WTC11 (cell line): Measurements from ENCODE around the gene TP53INP2. TPM values are rescaled to one million over a fixed set of nuclear protein-coding genes. Genes with fewer than 3 reads are reported as not detected.
A peak's percentile ranks its signal among the peaks of the same experiment; 100 is the strongest.

Experiments used
- FOXJ3 ChIP-seq: sonication (generic); formaldehyde crosslinking; IDR thresholded peaks from 2 replicates; pipeline ENCODE4 v1.9.0; 2021; ENCODE audit warnings: missing genetic modification reagents, mild to moderate bottlenecking, borderline replicate concordance
- FOXK1 ChIP-seq: sonication (generic); formaldehyde crosslinking; IDR thresholded peaks from 2 replicates; pipeline ENCODE4 v1.8.0; 2022; ENCODE audit warnings: mild to moderate bottlenecking, moderate library complexity, missing genetic modification reagents
- GABPB1 ChIP-seq: sonication (generic); formaldehyde crosslinking; IDR thresholded peaks from 2 replicates; pipeline ENCODE4 v1.8.1; 2023; ENCODE audit warnings: mild to moderate bottlenecking, missing genetic modification reagents
- NFE2L1 ChIP-seq: sonication (generic); formaldehyde crosslinking; IDR thresholded peaks from 2 replicates; pipeline ENCODE4 v1.8.1; 2023; ENCODE audit warnings: missing genetic modification reagents
- OVOL2 ChIP-seq: fragments of 250-450 bp; sonication (Bioruptor Pico); IDR thresholded peaks from 2 replicates; pipeline ENCODE4 v1.9.0; 2021; ENCODE audit warnings: mild to moderate bottlenecking, borderline replicate concordance
- SMAD3 ChIP-seq: sonication (generic); formaldehyde crosslinking; IDR thresholded peaks from 2 replicates; pipeline ENCODE4 v1.8.0; 2022; ENCODE audit warnings: missing genetic modification reagents, mild to moderate bottlenecking, borderline replicate concordance
- TEAD1 ChIP-seq: sonication (generic); formaldehyde crosslinking; IDR thresholded peaks from 2 replicates; pipeline ENCODE4 v1.8.0; 2022; ENCODE audit warnings: mild to moderate bottlenecking, missing genetic modification reagents
- ZNF423 ChIP-seq: fragments of 250-450 bp; sonication (Bioruptor Pico); IDR thresholded peaks from 2 replicates; pipeline ENCODE4 v2.1.2; 2022; ENCODE audit warnings: mild to moderate bottlenecking, moderate library complexity
- ZNF671 ChIP-seq: fragments of 250-450 bp; sonication (Bioruptor Pico); IDR thresholded peaks from 2 replicates; pipeline ENCODE4 v1.8.0; 2021; ENCODE audit warnings: mild to moderate bottlenecking
- total RNA-seq: library from RNA; stranded (reverse); gene quantifications from 3 replicates; pipeline ENCODE4 v1.2.3, GENCODE V29; 2021
- TF ChIP-seq, protein P1 (sequence below): sonication (generic); formaldehyde crosslinking; IDR thresholded peaks from 2 replicates; pipeline ENCODE4 v1.8.0; 2022; ENCODE audit warnings: missing genetic modification reagents
- TF ChIP-seq, protein P2 (sequence below): sonication (generic); formaldehyde crosslinking; conservative IDR thresholded peaks from 2 replicates; pipeline ENCODE4 v1.8.1; 2023; ENCODE audit warnings: mild to moderate bottlenecking, low read depth, missing genetic modification reagents, moderate library complexity
- TF ChIP-seq, protein P3 (sequence below): sonication (generic); formaldehyde crosslinking; IDR thresholded peaks from 2 replicates; pipeline ENCODE4 v1.8.1; 2022; ENCODE audit warnings: mild to moderate bottlenecking, moderate library complexity, missing genetic modification reagents
- TF ChIP-seq, protein P4 (sequence below): fragments of 250-450 bp; sonication (Bioruptor Pico); conservative IDR thresholded peaks from 2 replicates; pipeline ENCODE4 v1.9.0; 2021; ENCODE audit warnings: mild to moderate bottlenecking
- TF ChIP-seq, protein P5 (sequence below): sonication (generic); formaldehyde crosslinking; IDR thresholded peaks from 2 replicates; pipeline ENCODE4 v1.8.1; 2022; ENCODE audit warnings: missing genetic modification reagents, borderline replicate concordance
- TF ChIP-seq, protein P6 (sequence below): sonication (generic); formaldehyde crosslinking; IDR thresholded peaks from 2 replicates; pipeline ENCODE4 v1.8.1; 2023; ENCODE audit warnings: mild to moderate bottlenecking, missing genetic modification reagents, moderate library complexity
- TF ChIP-seq, protein P7 (sequence below): sonication (generic); formaldehyde crosslinking; IDR thresholded peaks from 2 replicates; pipeline ENCODE4 v1.8.0; 2022; ENCODE audit warnings: mild to moderate bottlenecking, missing genetic modification reagents
- TF ChIP-seq, protein P8 (sequence below): sonication (generic); formaldehyde crosslinking; IDR thresholded peaks from 2 replicates; pipeline ENCODE4 v1.8.1; 2023; ENCODE audit warnings: mild to moderate bottlenecking, missing genetic modification reagents
- TF ChIP-seq, protein P9 (sequence below): sonication (generic); formaldehyde crosslinking; IDR thresholded peaks from 2 replicates; pipeline ENCODE4 v1.8.1; 2022; ENCODE audit warnings: low read depth, mild to moderate bottlenecking, moderate library complexity, missing genetic modification reagents, borderline replicate concordance

The TP53INP2 gene
- total RNA-seq, 1 experiment from 2014 or later, result 4.3 TPM

DNA sequence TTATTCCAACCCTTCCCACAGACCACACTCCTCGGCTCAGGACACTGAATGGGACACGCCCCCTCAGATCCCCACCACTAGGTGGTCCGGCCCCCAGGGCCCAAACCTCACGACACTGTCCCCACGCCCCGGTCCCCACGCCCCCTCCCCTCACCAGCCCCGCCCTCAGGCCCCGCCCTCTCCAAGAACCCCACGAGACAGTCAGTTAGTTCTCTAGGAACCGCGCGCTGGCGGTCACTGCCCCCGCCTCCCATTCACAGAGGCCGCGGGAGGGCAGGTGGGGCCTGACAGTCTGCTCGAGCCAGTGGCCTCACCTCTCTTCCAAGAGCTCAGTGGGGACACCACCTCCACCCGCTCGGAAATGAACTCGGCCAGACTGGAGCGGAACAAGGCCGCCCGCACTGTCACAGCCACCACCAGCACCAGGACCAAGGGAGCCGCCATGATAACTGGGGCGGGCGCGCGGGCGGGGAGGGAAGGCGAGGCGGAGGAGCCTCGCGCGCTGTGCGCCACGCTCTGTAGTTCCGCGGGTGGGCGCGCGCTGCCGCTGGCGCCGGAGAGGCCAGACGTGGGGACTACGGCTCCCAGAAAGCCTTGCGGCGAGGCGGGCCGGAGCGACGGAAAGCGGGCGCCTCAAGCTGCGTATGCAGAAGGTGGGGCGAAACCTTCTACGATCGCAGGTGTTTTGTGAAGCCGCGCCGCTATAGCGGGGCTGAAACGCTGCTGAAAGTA lies 27.3 kb upstream of the TP53INP2 start, which contains the start of gene PIGU (continued):
- TF ChIP-seq, protein P1, sequence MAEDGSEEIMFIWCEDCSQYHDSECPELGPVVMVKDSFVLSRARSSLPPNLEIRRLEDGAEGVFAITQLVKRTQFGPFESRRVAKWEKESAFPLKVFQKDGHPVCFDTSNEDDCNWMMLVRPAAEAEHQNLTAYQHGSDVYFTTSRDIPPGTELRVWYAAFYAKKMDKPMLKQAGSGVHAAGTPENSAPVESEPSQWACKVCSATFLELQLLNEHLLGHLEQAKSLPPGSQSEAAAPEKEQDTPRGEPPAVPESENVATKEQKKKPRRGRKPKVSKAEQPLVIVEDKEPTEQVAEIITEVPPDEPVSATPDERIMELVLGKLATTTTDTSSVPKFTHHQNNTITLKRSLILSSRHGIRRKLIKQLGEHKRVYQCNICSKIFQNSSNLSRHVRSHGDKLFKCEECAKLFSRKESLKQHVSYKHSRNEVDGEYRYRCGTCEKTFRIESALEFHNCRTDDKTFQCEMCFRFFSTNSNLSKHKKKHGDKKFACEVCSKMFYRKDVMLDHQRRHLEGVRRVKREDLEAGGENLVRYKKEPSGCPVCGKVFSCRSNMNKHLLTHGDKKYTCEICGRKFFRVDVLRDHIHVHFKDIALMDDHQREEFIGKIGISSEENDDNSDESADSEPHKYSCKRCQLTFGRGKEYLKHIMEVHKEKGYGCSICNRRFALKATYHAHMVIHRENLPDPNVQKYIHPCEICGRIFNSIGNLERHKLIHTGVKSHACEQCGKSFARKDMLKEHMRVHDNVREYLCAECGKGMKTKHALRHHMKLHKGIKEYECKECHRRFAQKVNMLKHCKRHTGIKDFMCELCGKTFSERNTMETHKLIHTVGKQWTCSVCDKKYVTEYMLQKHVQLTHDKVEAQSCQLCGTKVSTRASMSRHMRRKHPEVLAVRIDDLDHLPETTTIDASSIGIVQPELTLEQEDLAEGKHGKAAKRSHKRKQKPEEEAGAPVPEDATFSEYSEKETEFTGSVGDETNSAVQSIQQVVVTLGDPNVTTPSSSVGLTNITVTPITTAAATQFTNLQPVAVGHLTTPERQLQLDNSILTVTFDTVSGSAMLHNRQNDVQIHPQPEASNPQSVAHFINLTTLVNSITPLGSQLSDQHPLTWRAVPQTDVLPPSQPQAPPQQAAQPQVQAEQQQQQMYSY, result no peak
- TF ChIP-seq, protein P2, sequence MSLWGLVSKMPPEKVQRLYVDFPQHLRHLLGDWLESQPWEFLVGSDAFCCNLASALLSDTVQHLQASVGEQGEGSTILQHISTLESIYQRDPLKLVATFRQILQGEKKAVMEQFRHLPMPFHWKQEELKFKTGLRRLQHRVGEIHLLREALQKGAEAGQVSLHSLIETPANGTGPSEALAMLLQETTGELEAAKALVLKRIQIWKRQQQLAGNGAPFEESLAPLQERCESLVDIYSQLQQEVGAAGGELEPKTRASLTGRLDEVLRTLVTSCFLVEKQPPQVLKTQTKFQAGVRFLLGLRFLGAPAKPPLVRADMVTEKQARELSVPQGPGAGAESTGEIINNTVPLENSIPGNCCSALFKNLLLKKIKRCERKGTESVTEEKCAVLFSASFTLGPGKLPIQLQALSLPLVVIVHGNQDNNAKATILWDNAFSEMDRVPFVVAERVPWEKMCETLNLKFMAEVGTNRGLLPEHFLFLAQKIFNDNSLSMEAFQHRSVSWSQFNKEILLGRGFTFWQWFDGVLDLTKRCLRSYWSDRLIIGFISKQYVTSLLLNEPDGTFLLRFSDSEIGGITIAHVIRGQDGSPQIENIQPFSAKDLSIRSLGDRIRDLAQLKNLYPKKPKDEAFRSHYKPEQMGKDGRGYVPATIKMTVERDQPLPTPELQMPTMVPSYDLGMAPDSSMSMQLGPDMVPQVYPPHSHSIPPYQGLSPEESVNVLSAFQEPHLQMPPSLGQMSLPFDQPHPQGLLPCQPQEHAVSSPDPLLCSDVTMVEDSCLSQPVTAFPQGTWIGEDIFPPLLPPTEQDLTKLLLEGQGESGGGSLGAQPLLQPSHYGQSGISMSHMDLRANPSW, result no peak
- TF ChIP-seq, protein P3, sequence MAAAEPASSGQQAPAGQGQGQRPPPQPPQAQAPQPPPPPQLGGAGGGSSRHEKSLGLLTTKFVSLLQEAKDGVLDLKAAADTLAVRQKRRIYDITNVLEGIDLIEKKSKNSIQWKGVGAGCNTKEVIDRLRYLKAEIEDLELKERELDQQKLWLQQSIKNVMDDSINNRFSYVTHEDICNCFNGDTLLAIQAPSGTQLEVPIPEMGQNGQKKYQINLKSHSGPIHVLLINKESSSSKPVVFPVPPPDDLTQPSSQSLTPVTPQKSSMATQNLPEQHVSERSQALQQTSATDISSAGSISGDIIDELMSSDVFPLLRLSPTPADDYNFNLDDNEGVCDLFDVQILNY (CRISPR knock-in tag), result peak; percentile 86
- TF ChIP-seq NFE2L1, result peak; percentile 31; the same call in 1 of the 2 replicates
- TF ChIP-seq FOXK1 (CRISPR knock-in tag), result peak; percentile 89
- no peak for TF ChIP-seq FOXJ3 (CRISPR knock-in tag)
- TF ChIP-seq, protein P4, sequence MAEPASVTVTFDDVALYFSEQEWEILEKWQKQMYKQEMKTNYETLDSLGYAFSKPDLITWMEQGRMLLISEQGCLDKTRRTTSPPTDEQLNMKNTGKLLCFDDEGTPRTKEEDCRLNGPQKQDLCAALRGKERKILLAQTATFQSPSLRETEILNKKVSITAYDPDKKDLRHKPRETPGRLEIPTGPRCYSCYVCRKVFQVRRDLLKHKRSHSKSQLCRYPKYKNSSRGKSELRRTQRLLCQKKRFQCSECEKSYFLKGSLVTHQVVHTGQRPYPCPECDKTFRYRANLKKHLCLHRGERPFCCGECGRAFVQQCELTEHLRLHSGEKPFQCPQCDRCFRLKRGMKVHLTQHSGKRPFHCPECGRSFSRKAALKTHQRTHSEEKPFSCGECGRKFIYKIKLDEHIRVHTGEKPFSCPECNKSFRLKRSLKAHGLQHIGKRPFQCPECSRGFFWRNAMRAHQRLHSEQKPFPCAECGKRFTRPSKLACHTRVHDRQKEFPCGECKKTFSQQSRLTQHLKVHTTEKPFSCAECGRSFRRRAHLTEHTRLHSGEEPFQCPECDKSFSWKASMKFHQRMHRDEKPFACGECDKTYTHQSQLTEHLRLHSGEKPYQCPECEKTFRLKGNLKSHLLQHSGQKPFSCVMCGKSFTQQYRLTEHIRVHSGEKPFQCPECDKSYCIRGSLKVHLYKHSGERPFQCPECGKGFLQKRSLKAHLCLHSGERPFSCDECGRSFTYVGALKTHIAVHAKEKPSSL (CRISPR knock-in tag), result no peak
- TF ChIP-seq, protein P5, sequence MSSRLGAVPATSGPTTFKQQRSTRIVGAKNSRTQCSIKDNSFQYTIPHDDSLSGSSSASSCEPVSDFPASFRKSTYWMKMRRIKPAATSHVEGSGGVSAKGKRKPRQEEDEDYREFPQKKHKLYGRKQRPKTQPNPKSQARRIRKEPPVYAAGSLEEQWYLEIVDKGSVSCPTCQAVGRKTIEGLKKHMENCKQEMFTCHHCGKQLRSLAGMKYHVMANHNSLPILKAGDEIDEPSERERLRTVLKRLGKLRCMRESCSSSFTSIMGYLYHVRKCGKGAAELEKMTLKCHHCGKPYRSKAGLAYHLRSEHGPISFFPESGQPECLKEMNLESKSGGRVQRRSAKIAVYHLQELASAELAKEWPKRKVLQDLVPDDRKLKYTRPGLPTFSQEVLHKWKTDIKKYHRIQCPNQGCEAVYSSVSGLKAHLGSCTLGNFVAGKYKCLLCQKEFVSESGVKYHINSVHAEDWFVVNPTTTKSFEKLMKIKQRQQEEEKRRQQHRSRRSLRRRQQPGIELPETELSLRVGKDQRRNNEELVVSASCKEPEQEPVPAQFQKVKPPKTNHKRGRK, result no peak
- TF ChIP-seq, protein P6, sequence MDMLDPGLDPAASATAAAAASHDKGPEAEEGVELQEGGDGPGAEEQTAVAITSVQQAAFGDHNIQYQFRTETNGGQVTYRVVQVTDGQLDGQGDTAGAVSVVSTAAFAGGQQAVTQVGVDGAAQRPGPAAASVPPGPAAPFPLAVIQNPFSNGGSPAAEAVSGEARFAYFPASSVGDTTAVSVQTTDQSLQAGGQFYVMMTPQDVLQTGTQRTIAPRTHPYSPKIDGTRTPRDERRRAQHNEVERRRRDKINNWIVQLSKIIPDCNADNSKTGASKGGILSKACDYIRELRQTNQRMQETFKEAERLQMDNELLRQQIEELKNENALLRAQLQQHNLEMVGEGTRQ (CRISPR knock-in tag), result 0 out of 2 replicates have a peak, but pooled peaks have one; percentile 6
- TF ChIP-seq OVOL2 (CRISPR knock-in tag), result no peak
- TF ChIP-seq SMAD3, result no peak
- peak; percentile 77 for TF ChIP-seq GABPB1
- TF ChIP-seq, protein P7, sequence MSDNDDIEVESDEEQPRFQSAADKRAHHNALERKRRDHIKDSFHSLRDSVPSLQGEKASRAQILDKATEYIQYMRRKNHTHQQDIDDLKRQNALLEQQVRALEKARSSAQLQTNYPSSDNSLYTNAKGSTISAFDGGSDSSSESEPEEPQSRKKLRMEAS (CRISPR knock-in tag), result peak; percentile 75; the same call in 1 of the 2 replicates
- TF ChIP-seq ZNF423 (CRISPR knock-in tag), result no peak
- no peak for TF ChIP-seq ZNF671 (CRISPR knock-in tag)
- TF ChIP-seq TEAD1 (CRISPR knock-in tag), result peak; percentile 58; the same call in 1 of the 2 replicates
- TF ChIP-seq, protein P8, sequence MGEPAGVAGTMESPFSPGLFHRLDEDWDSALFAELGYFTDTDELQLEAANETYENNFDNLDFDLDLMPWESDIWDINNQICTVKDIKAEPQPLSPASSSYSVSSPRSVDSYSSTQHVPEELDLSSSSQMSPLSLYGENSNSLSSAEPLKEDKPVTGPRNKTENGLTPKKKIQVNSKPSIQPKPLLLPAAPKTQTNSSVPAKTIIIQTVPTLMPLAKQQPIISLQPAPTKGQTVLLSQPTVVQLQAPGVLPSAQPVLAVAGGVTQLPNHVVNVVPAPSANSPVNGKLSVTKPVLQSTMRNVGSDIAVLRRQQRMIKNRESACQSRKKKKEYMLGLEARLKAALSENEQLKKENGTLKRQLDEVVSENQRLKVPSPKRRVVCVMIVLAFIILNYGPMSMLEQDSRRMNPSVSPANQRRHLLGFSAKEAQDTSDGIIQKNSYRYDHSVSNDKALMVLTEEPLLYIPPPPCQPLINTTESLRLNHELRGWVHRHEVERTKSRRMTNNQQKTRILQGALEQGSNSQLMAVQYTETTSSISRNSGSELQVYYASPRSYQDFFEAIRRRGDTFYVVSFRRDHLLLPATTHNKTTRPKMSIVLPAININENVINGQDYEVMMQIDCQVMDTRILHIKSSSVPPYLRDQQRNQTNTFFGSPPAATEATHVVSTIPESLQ, result no peak
- TF ChIP-seq, protein P9, sequence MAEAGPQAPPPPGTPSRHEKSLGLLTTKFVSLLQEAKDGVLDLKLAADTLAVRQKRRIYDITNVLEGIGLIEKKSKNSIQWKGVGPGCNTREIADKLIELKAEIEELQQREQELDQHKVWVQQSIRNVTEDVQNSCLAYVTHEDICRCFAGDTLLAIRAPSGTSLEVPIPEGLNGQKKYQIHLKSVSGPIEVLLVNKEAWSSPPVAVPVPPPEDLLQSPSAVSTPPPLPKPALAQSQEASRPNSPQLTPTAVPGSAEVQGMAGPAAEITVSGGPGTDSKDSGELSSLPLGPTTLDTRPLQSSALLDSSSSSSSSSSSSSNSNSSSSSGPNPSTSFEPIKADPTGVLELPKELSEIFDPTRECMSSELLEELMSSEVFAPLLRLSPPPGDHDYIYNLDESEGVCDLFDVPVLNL, result no peak
